K562 (cell line): ENCODE results near the gene BTD. TPM values are rescaled to one million over a fixed set of nuclear protein-coding genes. Genes with fewer than 3 reads are reported as not detected.

Experiments used
- ATAC-seq: fragments of 200-7000 bp; cut with Tn5 transposase; 3 replicates; pipeline ENCODE4 v1.9.1; 2020; ENCODE audit warnings: moderate library complexity
- BruUV-seq: library from RNA; stranded (reverse); fragments of 400-500 nt; replicated peaks from 2 replicates; lab custom pipeline; 2021; lab: Mats Ljungman, UMichigan
- CTCF ChIA-PET: fragments of 300-600 bp; formaldehyde crosslinking; extraction: SDS; loops from one replicate; lab custom pipeline; 2021; ENCODE audit warnings: low intra/inter-chr PET ratio; lab: Yijun Ruan, JAX
- POLR2A ChIA-PET: fragments of 300-600, 350-650 bp; sonication (Branson Sonifier 250); formaldehyde crosslinking; extraction: SDS; loops from one replicate; lab custom pipeline; 2021; ENCODE audit warnings: antibody characterized with exemption, inconsistent platforms; lab: Yijun Ruan, JAX
- DNase-seq, 4 experiments: peaks; one replicate each; pipeline versions ENCODE4 v3.0.0 to v3.0.0-alpha.2; 2011 to 2018; ENCODE audit warnings: low spot score in 3 of 4, mixed read lengths in 3 of 4; ENCODE audit errors: extremely low read depth in 1 of 4
- FAIRE-seq: peaks from 2 replicates; lab custom pipeline; 2011; peaks lifted over from hg19 to GRCh38; lab: Jason Lieb, UNC
- H2AFZ ChIP-seq: 2 replicates; pipeline ENCODE4 v1.6.0; 2011; ENCODE audit warnings: low read depth, low read length, control low read depth, inconsistent platforms
- H3K27ac ChIP-seq: fragments of 200-600 bp; 3 replicates; pipeline ENCODE4 v1.8.0; 2011; ENCODE audit warnings: low read depth, mild to moderate bottlenecking, control low read depth, inconsistent platforms, low read length, moderate library complexity, mixed read lengths; ENCODE audit errors: extremely low read depth
- H3K27me3 ChIP-seq, 2 experiments: fragments of 300-600 bp in 1 of 2; 2 replicates in 1 of 2; 3 replicates in 1 of 2; pipeline versions ENCODE4 v1.6.0 to v1.8.0; 2011; ENCODE audit warnings: inconsistent platforms in 2 of 2, low read length in 2 of 2, mild to moderate bottlenecking in 1 of 2, mixed read lengths in 1 of 2, moderate library complexity in 1 of 2; ENCODE audit not compliant: control insufficient read depth in 2 of 2, insufficient read depth in 2 of 2
- H3K36me3 ChIP-seq: fragments of 300-600 bp; 3 replicates; pipeline ENCODE4 v1.8.0; 2011; ENCODE audit warnings: mild to moderate bottlenecking, low read length, inconsistent platforms; ENCODE audit not compliant: control insufficient read depth, insufficient read depth
- H3K4me1 ChIP-seq, 2 experiments: fragments of 200-600 bp in 1 of 2; replicated peaks in 1 of 2; 2 replicates in 1 of 2; 3 replicates in 1 of 2; pipeline versions ENCODE4 v1.5.1 to v1.8.0; 2011; ENCODE audit warnings: inconsistent platforms in 2 of 2, low read length in 2 of 2, mild to moderate bottlenecking in 1 of 2, mixed read lengths in 1 of 2, moderate library complexity in 1 of 2; ENCODE audit not compliant: control insufficient read depth in 2 of 2, insufficient read depth in 2 of 2
- H3K4me2 ChIP-seq: 2 replicates; pipeline ENCODE4 v1.6.1; 2011; ENCODE audit warnings: low read length, control low read depth, inconsistent platforms, mixed read lengths; ENCODE audit not compliant: insufficient read depth
- H3K4me3 ChIP-seq: fragments of 200-600 bp; sonication (generic), shearing (Covaris generic); 2 replicates; pipeline ENCODE4 v1.5.1; 2016; ENCODE audit warnings: control low read depth, inconsistent platforms
- H3K79me2 ChIP-seq: fragments of 200-600 bp; 3 replicates; pipeline ENCODE4 v1.8.0; 2011; ENCODE audit warnings: low read length, inconsistent platforms; ENCODE audit not compliant: control insufficient read depth, insufficient read depth
- H3K9ac ChIP-seq, 2 experiments: 2 replicates each; pipeline versions ENCODE4 v1.6.0 to v1.6.1; 2011; ENCODE audit warnings: low read depth in 2 of 2, low read length in 2 of 2, control low read depth in 1 of 2, inconsistent platforms in 1 of 2, mild to moderate bottlenecking in 1 of 2, mixed read lengths in 1 of 2; ENCODE audit not compliant: insufficient read depth in 1 of 2
- H3K9me1 ChIP-seq: one replicate; pipeline ENCODE4 v1.6.0; 2011; ENCODE audit warnings: inconsistent platforms, mild to moderate bottlenecking, low read length, moderate library complexity; ENCODE audit not compliant: control insufficient read depth, insufficient read depth
- H3K9me3 ChIP-seq: replicated peaks from 2 replicates; pipeline ENCODE4 v1.5.1; 2011; ENCODE audit warnings: low read depth, low read length, inconsistent platforms; ENCODE audit not compliant: control insufficient read depth, insufficient read depth
- H4K20me1 ChIP-seq: replicated peaks from 2 replicates; pipeline ENCODE4 v1.6.1; 2011; ENCODE audit warnings: low read length, inconsistent platforms, mixed read lengths; ENCODE audit not compliant: control insufficient read depth, insufficient read depth
- C11orf30 ChIP-seq: fragments of 450-650 bp; IDR thresholded peaks from 2 replicates; pipeline ENCODE4 v1.6.1; 2016; ENCODE audit warnings: low read depth, mild to moderate bottlenecking
- CC2D1A ChIP-seq: fragments of 450-650 bp; IDR thresholded peaks from 2 replicates; pipeline ENCODE4 v1.6.1; 2017; ENCODE audit warnings: mild to moderate bottlenecking
- DNMT1 ChIP-seq: fragments of 450-650 bp; IDR thresholded peaks from 2 replicates; pipeline ENCODE4 v1.6.1; 2016; ENCODE audit warnings: antibody characterized with exemption, mild to moderate bottlenecking
- MAFF ChIP-seq: IDR thresholded peaks from 2 replicates; pipeline ENCODE4 v1.6.1; 2012; ENCODE audit warnings: low read length, improper control_type of control experiment
- MAFG ChIP-seq: fragments of 450-650 bp; conservative IDR thresholded peaks from 2 replicates; pipeline ENCODE4 v1.6.1; 2016; ENCODE audit warnings: missing genetic modification characterization, missing compliant biosample characterization
- MAFK ChIP-seq: IDR thresholded peaks from 2 replicates; pipeline ENCODE4 v1.6.1; 2011; ENCODE audit warnings: low read length, improper control_type of control experiment
- MGA ChIP-seq: fragments of 450-650 bp; IDR thresholded peaks from 2 replicates; pipeline ENCODE4 v1.6.1; 2016; ENCODE audit warnings: mild to moderate bottlenecking, moderate library complexity
- NFE2 ChIP-seq: IDR thresholded peaks from 2 replicates; pipeline ENCODE4 v1.6.1; 2014; ENCODE audit warnings: antibody characterized with exemption, low read depth
- U2AF1 ChIP-seq: fragments of 200-400 bp; formaldehyde crosslinking; optimal IDR thresholded peaks from 2 replicates; pipeline ENCODE3; 2017; ENCODE audit warnings: mild to moderate bottlenecking, low read depth, low read length, moderate library complexity
- ZBTB9 ChIP-seq: fragments of 450-650 bp; formaldehyde crosslinking; IDR thresholded peaks from 2 replicates; pipeline ENCODE4 v1.4.0; 2020; ENCODE audit warnings: mild to moderate bottlenecking, moderate library complexity
- ZKSCAN8 ChIP-seq: fragments of 200-800 bp; sonication (Bioruptor generic); IDR thresholded peaks from 2 replicates; pipeline ENCODE4 v1.6.1; 2016; ENCODE audit warnings: missing genetic modification characterization, missing compliant biosample characterization
- ZNF316 ChIP-seq: fragments of 450-650 bp; IDR thresholded peaks from 2 replicates; pipeline ENCODE4 v1.6.1; 2016
- WGBS: fragments of 100-300 bp; shearing (Covaris generic); methylation state at CpG from one replicate; pipeline ENCODE4 v1.1.6; 2016; ENCODE audit warnings: low coverage, mixed read lengths; ENCODE audit not compliant: insufficient coverage; ENCODE audit errors: missing lambda C conversion rate; 5-methylcytosine and 5-hydroxymethylcytosine counted together
- in situ Hi-C: fragments of 300-500 bp; cut with MboI; formaldehyde crosslinking; loops from 4 replicates; pipeline ENCODE4 v1.15.0; 2018; ENCODE audit warnings: inconsistent platforms, mixed read lengths
- intact Hi-C: fragments of 100-400 bp; cut with micrococcal nuclease; formaldehyde crosslinking; loops from 2 replicates; pipeline ENCODE4 v1.14.2; 2022
- polyA plus RNA-seq, 8 experiments: library from polyadenylated mRNA; depleted of rRNA in 4 of 8; stranded (reverse) in 5 of 8; unstranded in 3 of 8; fragments of >200 nt; fragmentation: Nextera tagmentation in 2 of 8; fragmentation: Illumina TruSeq in 1 of 8; extraction: Ambion mirVana in 2 of 8; extraction: Trizol in 1 of 8; gene quantifications; 2 replicates each; pipeline versions ENCODE4 v1.2.1 to v1.2.3, GENCODE V29; 2011 to 2014; ENCODE audit warnings: inconsistent platforms in 1 of 8, missing spikeins in 1 of 8
- total RNA-seq, 7 experiments: library from RNA; depleted of rRNA in 6 of 7; stranded (reverse); fragments of >200 nt in 6 of 7; fragmentation: Illumina TruSeq in 2 of 7; extraction: Trizol in 2 of 7; gene quantifications; 2 replicates each; pipeline versions ENCODE4 v1.2.1 to v1.2.3, GENCODE V29; 2011 to 2021; ENCODE audit warnings: low replicate concordance in 1 of 7

Gene BTD
- total and polyA plus RNA-seq, 9 of the 15 experiments (the other 6 are each of a cell fraction or from before 2014, with no cell fraction given) = 6.6 to 26.2 (median 10.6) TPM

GRCh38 chr3:15606434-15606891 is 4.9 kb downstream of the BTD start:
- 21% methylated on average over 2 of the region's 2 CpGs for WGBS
- Histone ChIP-seq H3K79me2 (peaks cover 7% of the 10 kb centered on the region; the same call in 1 of the 3 replicates), H3K4me3 (no peak overlapping the region), H3K36me3 (no peaks in the 10 kb centered on the region), H3K4me2 (no peak overlapping the region), H3K9ac (no peak overlapping the region), H2AFZ (no peak overlapping the region), H4K20me1 (no peaks in the 10 kb centered on the region), H3K9me1 (no peaks in the 10 kb centered on the region), H3K27me3 (no peaks in the 10 kb centered on the region), H3K9me3 (no peaks in the 10 kb centered on the region; the same call in 1 of the 2 replicates), H3K4me1 (no peaks in the 10 kb centered on the region), H3K27ac (no peak overlapping the region)
- ChIA-PET POLR2A (interaction anchor here (1.2 kb wide), 1 partner anchor 12 kb away, joined by 3 read pairs; no protein-coding TSS in a partner anchor), CTCF (no interaction called here)
- intact Hi-C loops = no loop called here
- no TSS peak for BruUV-seq
- ATAC-seq (no peak), FAIRE-seq (no peak), DNase-seq (no peak)
- in situ Hi-C loops = no loop called here
- TF ChIP-seq NFE2 (peak; percentile 68), C11orf30 (peak; percentile 76), MAFK (peak; percentile 40; the same call in 1 of the 2 replicates), ZBTB9 (CRISPR knock-in tag) (no peak), CC2D1A (no peak), U2AF1 (no peak), MGA (no peak), MAFF (peak; percentile 56; the same call in 1 of the 2 replicates), ZNF316 (peak; percentile 83), DNMT1 (no peak), MAFG (peak; percentile 52), ZKSCAN8 (CRISPR knock-in tag) (no peak)
